ENCODE results near the gene MYLK.
A peak's percentile ranks its signal among the peaks of the same experiment; 100 is the strongest.

Gene MYLK

DNA sequence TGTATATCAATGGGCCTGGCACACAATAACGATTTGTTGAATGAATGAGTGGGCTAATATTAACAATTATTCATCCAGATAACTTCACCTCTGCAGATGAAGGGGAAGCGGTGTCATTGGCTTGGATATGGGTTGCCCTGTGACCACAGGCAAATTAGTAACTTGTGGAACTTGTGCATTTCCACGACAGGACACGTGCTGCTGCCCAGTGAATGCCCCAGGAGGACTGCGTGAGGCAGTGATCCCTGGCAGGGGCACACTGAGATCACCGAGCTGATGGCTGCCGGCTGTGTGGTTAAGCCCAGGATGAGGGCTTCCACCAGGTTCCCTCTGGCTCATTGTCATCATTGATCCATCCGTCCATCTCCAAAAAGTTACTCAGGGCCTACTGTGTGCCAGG, 215.2 kb downstream of the MYLK start:
- DNase-seq (ENCODE audit: low read depth): no peak

DNA sequence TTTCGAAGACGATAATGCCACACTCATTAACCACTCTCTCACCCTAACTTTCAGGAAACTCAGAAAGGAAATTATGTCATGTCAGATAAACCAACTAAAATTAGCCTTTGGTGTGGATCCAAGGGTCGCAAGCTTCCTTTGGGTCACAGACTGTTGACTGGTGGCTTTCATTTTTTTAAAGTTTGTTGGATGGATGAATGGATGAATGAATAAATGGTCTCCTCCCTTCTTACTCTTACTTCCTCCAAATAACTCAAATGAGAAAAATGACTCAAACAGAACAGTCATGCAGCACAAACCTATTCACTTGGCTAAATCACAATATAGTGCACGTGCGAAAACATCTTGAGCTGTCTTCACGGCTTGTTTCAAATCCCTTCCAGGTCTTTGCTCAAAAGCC, 216.3 kb downstream of the MYLK start:
- DNase-seq (ENCODE audit: low read depth): peak; percentile 67

- no peak for DNase-seq (ENCODE audit: low read depth)
Observed at GRCh38 chr3:123664753-123665152, 219.4 kb downstream of the MYLK start.

DNA sequence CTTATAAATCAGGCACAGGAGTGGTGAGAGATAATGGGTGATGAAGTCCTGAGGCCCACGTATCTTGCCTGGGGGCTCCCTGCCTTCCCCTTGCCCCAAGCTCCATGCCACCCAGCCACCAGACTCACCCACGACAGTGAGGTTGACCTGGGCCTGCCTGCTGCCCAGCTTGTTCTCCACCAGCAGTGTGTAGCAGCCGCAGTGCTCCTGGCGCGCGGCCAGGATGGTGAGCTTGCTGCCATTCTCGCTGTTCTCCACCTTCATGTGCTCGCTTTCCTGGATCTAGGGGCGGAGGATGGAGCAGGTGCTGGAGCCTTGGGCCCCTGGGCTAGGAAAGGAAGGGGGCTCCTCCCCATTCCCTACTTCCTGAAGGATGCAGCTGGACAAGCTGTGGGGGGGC, 220.2 kb downstream of the MYLK start:
- DNase-seq (ENCODE audit: low read depth): no peak

- DNase-seq (ENCODE audit: low read depth): no peak
Observed at GRCh38 chr3:123661973-123662372, 222.2 kb downstream of the MYLK start.

DNA sequence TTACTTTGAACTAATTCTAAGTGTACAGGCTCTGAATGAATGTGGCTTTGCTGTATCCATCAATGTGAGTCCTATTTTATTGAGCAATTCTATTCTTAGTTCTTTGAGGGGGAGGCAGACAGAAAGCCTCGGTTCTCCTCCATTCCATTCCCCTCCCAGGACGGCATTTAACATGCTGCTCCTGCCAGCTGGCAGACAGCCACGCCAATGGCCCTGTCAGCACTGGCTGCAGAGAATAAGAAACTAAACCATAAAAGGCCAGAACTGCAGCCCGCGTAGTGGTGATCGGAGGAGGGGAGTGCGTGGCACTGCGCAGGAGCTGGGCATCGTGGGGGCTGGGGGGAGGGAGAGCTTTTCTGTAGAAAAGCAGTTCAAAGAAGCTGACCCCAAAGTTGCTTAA, 223.2 kb downstream of the MYLK start:
- DNase-seq (ENCODE audit: low read depth): peak; percentile 100

GRCh38 chr3:123660141-123660675, 223.9 kb downstream of the MYLK start:
- DNase-seq (ENCODE audit: low read depth): peak; percentile 48

DNA sequence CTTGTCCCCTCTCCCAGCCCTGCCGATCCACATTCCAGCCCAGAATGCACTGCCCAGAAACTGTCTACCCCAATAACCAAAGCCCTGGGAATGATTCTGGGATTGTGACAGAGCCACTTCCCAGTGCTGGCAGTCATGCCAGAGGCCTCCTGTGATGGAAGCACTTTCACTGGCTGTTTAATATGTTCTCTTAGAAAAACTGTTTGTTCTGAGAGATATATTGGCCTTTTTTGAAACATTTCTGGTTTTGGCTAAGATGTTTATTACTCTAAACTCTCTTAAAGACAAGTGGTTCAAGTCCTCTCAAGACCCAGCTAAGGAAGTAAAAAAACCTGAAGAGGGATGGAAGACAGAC, 225.3 kb downstream of the MYLK start:
- peak; percentile 64 for DNase-seq (ENCODE audit: low read depth)

- peak; percentile 92 for DNase-seq (ENCODE audit: low read depth)
Observed at GRCh38 chr3:123658118-123658851, 225.8 kb downstream of the MYLK start.

- no peak for DNase-seq (ENCODE audit: low read depth)
Observed at GRCh38 chr3:123657568-123657967, 226.6 kb downstream of the MYLK start.

DNA sequence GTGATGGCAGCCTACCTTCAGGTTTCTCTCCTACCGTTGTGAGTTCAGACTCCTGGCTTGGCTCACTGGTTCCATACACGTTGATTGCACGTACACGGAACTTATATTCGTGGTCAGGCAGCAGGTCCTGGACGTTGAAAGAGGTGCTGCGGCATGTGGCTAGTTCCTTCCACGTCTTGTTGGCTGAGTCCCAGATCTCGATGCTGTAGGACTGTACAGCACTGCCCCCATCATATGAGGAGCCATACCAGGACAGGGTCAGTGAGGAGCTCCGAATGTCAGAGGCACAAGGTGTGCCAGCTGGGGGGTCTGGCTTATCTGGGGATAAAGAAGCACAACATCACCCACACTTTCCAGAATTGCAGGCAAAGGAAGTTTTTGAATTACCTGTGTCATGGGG, 227.0 kb downstream of the MYLK start:
- DNase-seq (ENCODE audit: low read depth): no peak

DNA sequence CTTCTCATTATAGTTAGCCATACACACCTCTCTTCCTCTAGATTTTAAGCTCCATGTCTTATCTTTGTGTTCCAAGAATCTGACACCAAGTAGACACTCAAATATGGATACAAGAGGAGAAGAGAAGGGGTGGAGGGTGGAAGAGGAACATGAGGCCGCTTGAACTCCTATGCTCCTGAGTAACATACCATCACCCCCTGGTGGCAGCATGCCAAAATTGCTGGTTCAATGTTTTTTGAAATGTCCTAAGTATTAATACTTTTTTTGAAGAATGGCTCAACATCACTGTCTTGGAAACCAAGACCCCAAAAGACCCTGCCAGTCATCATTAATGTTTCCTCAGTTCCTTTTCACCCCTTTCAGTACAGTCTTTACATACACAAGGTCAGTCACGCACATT, 227.4 kb downstream of the MYLK start:
- no peak for DNase-seq (ENCODE audit: low read depth)

GRCh38 chr3:123656274-123656673, 227.9 kb downstream of the MYLK start:
- no peak for DNase-seq (ENCODE audit: low read depth)

- no peak for DNase-seq (ENCODE audit: low read depth)
Observed at GRCh38 chr3:123655400-123655799, 228.7 kb downstream of the MYLK start.

- peak; percentile 97 for DNase-seq (ENCODE audit: low read depth)
Observed at GRCh38 chr3:123653221-123653682, 230.9 kb downstream of the MYLK start.

DNA sequence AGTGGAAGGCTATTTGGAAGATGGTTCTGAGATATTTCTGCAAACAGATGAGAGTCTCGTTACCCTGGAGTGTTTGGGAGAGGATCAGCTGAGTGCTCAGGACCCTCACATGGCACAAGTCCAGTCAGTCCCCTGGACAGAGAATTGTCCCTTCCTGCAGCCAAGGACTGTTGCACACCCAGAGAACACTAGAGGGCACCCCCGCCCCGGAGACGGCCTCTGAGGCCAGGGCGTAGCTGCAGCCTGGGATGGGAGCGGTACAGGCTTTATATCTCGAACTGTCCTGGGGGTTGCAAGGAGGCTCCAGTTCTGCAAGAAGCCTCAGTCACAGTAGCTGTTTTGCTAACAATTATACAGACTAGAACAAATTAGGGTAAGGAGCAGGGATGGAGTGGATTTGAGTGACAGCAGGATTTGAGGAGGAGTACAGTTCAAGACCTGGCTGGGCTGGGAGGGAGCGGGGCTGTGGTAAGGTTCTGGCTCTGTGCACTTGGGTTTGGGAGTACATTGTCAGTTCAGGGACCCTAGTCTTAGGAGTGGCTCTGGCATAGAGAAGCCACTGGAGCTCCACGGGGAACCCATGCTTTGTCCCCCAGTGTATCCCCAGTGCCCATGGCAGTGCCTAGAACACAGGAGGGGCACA, 231.7 kb downstream of the MYLK start:
- peak; percentile 85 for DNase-seq (ENCODE audit: low read depth)

- DNase-seq (ENCODE audit: low read depth): no peak
Observed at GRCh38 chr3:123651449-123652341, 232.4 kb downstream of the MYLK start.

DNA sequence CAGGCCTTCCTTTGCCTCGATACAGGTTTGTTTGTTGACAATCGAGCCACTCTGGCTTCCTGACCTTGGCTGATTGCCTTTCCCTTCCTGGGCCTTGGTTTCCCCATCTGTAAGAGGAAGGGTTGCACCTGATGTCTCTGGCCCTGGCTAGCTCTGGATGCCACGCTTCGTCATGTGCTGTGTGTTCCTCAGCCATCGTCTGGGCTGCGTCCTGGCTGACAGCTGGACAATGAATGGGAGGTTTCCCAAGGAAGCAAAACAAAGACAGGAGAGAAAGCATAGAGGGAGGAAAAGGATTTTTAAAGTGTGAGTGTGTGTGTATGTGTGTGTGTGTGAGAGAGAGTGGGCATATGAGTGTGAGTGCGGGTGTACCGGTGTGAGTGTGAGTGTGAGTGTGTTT, 234.0 kb downstream of the MYLK start:
- DNase-seq (ENCODE audit: low read depth): no peak

GRCh38 chr3:123648696-123649405, 235.3 kb downstream of the MYLK start:
- DNase-seq (ENCODE audit: low read depth): no peak

DNA sequence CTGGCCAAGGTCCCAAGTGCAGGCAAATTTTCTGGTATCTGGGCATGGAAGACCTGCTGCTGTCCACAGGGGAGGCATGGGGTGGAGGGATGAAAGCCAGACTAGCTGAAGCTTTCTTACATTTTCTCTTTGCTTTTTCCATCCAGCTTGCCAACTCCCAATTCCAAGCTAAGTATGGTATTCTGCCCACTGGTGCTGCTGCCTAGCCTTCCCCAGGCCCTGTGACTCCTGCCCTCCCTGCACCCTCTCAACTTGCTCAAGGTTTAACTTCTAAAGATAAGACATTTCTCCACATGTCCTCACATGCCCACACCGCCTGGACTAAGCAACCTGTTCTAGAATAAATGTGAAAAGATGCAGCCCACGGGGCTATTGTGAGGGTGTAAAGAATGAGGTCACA, 239.8 kb downstream of the MYLK start:
- no peak for DNase-seq (ENCODE audit: low read depth)

DNA sequence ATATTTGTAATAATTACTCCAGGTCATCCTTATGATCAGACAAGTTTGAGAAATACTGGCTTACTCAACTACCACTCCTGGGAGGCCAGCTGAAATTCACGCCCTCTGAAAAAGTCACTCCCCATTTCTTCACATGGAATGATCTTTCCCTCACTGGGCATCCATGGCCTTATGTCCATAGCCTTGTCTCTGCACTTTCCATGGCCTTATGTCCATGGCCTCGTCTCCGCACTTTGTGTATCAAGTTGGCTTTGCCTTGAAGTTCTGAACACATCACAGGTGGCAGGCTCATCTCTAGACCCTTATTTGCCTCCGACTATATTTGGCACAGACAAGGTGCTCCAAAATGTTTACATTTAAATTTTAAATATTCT, 241.2 kb downstream of the MYLK start:
- no peak for DNase-seq (ENCODE audit: low read depth)

All from EH (cell line).